IPS-18c (cell line): ENCODE data around the gene ZNF560.

Experiments used
- H3K4me3 ChIP-seq: 2 replicates; pipeline ENCODE4 v1.7.0; 2013; ENCODE audit warnings: low read depth, mild to moderate bottlenecking, low read length, moderate library complexity; ENCODE audit not compliant: insufficient read depth
- H3K9me3 ChIP-seq: one replicate; pipeline ENCODE4 v1.6.1; 2013; ENCODE audit warnings: mild to moderate bottlenecking, low read length, moderate library complexity; ENCODE audit not compliant: control insufficient read depth, insufficient read depth

The ZNF560 gene

GRCh38 chr19:9461938-9462337 lies 36.5 kb downstream of the ZNF560 start:
- H3K9me3 ChIP-seq: peaks cover 14% of the 10 kb centered on the region

GRCh38 chr19:9456018-9456689 lies 42.3 kb downstream of the ZNF560 start:
- Histone ChIP-seq H3K9me3 (peaks cover 15% of the 10 kb centered on the region), H3K4me3 (peak overlapping the region; percentile 9; the same call in 1 of the 2 replicates)

More at GRCh38 chr19:9461938-9462337, 36.5 kb downstream of the ZNF560 start:
- no peak overlapping the region for H3K4me3 ChIP-seq

GRCh38 chr19:9453953-9454352 lies 44.5 kb downstream of the ZNF560 start:
- no peak overlapping the region for H3K4me3 ChIP-seq
- H3K9me3 ChIP-seq: peaks cover 9% of the 10 kb centered on the region

- Histone ChIP-seq H3K4me3 (no peak overlapping the region), H3K9me3 (peaks cover 14% of the 10 kb centered on the region)
Observed at GRCh38 chr19:9445037-9445436, 53.4 kb downstream of the ZNF560 start.

GRCh38 chr19:9436358-9436757 lies 62.1 kb downstream of the ZNF560 start:
- Histone ChIP-seq H3K4me3 (no peak overlapping the region; the same call in 1 of the 2 replicates), H3K9me3 (no peaks in the 10 kb centered on the region)

- no peaks in the 10 kb centered on the region for H3K9me3 ChIP-seq
- H3K4me3 ChIP-seq: peak within 1 kb of the TSS; percentile 75
Observed at GRCh38 chr19:9435279-9436268, 62.8 kb downstream of the ZNF560 start, which contains the start of gene ZNF266. Gene ZNF266, minus strand, starts transcription at chr19:9435573. Its CDS starts 15,484 bp downstream, at chr19:9420089.

- H3K9me3 ChIP-seq: no peaks in the 10 kb centered on the region
- no peak overlapping the region for H3K4me3 ChIP-seq
Observed at GRCh38 chr19:9431475-9431874, 66.9 kb downstream of the ZNF560 start.

GRCh38 chr19:9430444-9430843 lies 68.0 kb downstream of the ZNF560 start:
- Histone ChIP-seq H3K9me3 (no peaks in the 10 kb centered on the region), H3K4me3 (no peak overlapping the region)

- Histone ChIP-seq H3K4me3 (no peak overlapping the region), H3K9me3 (no peaks in the 10 kb centered on the region)
Observed at GRCh38 chr19:9427941-9428340, 70.5 kb downstream of the ZNF560 start.
